ENCODE measurements around the gene CCDC187. TPM values are rescaled to one million over a fixed set of nuclear protein-coding genes. Genes with fewer than 3 reads are reported as not detected.

CCDC187 gene
- total RNA-seq, 1 experiment from 2014 or later, result 0.61 TPM

DNA sequence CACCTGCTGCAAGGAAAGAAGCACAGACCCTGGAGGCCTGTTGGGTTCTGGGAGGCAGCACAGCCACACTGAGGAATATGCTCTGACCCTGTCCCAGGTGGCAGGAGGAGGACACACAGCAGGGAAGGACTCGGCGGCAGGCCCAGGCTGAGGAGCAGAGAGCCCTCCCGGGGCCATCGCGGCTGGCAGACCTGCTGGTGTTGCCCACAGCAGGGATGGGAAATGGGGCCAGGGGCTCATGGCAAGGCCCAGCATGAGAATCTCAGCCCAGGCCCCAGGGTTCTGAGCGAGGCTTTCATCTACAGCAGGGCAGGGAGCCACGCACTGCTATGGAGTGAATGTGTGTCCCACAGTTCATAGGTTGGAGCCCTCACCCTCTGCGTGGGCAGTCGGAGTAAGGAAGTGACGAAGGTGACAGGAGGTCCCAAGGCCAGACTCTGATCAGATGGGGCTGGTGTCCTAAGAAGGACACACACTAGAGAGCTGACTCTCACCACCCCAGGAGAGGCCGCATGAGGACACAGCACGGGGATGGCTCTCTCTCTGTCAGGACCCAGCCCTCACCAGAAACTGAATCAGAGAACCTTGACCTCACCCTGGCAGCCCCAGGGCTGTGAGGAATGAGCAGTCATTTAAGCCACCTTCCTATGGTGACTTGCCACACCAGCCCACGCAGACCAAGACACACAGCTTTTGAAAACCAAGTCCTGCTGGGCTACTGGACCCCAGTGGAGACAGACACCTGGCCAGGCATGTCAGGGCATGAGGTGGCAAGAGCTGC lies 13.2 kb upstream of the CCDC187 start:
- in situ Hi-C loops (cut with HindIII; ENCODE audit: low sequenced_read_pairs), result no loop called here
- no peak for DNase-seq (ENCODE audit: low spot score)

DNA sequence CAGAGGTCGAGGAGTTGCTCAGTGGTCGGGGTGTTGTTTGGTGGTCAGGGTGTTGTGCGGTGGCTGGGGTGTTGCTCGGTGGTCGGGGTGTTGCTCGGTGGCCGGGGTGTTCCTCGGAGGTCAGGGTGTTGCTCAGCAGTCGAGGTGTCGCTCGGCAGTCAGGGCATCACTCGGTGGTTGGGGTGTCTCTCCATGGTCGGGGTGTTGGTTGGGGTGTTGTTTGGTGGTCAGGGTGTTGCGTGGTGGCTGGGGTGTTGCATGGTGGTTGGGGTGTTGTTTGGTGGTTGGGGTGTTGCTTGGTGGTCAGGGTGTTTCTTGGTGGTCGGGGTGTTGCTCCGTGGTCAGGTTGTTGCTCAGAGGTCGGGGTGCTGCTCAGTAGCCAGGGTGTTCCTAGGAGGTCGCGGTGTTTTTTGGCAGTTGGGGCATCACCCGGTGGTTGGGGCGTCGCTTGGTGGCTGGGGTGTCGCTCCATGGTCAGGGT lies 12.4 kb upstream of the CCDC187 start:
- in situ Hi-C loops (cut with HindIII; ENCODE audit: low sequenced_read_pairs), result no loop called here
- DNase-seq (ENCODE audit: low spot score), result no peak

DNA sequence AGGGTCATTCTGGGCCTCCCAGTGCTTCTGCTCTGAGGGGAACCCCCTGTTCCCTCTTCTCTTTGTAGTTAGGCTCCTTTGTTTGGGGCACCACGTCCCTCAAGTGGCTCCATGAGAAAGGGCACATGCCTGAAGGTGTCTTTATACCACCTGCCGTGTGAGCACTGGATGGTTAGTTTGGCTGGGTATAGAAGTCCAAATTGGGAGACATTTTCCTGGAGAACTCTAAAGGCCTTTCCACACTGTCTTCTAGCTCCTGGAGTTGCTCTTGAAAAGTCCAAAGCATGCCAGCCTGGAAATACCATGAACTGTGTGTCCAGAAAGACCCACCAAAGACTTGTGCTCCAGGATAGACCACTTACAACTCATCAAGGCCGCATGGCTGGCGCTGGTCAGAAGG lies 11.1 kb upstream of the CCDC187 start:
- DNase-seq (ENCODE audit: low spot score), result no peak
- in situ Hi-C loops (cut with HindIII; ENCODE audit: low sequenced_read_pairs), result no loop called here

DNA sequence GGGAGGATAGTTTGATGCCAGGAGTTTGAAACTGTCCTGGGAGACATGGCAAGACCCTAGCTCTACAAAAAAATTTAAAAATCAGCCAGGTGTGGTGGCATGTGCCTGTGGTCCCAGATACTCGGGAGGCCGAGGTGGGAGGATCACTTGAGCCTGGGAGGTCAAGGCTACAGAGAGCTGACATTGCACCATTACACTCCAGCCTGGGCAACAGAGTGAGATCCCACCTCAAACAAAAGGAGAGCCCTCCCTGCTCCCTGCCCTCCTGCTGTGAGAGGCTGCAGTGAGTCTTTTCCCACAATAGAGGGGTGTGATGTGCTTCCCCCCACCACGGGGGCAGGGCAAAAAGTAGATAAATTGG lies 10.1 kb upstream of the CCDC187 start:
- in situ Hi-C loops (cut with HindIII; ENCODE audit: low sequenced_read_pairs), result no loop called here
- DNase-seq (ENCODE audit: low spot score), result no peak

DNA sequence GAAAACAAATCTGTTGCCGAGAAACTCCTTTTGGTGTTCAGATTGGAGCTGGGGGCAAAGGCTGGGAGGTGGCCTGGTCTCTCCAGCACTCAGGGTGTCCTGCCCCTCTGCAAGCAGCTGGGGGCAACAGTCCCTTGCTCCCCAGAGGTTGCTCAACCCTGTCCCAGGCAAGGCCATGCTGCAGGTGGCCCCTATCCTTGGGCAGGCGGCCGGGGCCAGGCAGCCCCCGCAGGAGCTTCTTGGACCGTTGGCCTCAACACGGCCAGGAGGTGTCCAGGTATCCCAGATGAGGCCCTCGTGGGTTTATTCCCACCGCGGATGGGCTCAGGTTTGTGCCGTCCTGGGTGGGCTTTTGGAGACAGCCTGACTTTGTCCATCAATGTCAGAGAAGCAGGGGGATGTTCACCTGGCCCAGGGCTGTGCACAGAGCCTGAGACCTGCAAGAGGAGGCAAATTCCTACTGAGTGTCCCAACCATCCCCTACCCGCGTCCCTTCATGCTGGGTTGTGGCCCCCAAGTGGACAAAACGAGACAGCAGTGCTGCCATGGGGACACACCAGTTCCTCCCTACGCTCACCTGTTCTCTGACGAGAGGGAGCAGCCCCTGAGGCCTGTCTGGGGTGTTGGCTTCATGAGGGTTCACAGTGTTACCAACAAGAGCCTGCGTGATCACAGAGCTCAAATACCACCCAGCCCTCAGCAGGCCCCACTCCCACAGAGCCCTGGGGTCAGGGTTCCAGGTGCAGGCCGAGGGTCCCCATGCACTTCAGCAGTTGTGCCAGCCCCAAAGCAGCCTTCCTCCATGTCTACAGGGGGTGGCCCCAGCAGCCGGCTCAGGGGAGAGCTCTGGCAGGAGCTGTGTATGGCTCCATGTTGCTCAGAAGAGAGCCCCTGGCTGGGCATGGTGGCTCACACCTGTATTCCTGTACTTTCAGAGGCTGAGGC lies 9.5 kb upstream of the CCDC187 start:
- in situ Hi-C loops (cut with HindIII; ENCODE audit: low sequenced_read_pairs), result no loop called here
- DNase-seq (ENCODE audit: low spot score), result no peak

DNA sequence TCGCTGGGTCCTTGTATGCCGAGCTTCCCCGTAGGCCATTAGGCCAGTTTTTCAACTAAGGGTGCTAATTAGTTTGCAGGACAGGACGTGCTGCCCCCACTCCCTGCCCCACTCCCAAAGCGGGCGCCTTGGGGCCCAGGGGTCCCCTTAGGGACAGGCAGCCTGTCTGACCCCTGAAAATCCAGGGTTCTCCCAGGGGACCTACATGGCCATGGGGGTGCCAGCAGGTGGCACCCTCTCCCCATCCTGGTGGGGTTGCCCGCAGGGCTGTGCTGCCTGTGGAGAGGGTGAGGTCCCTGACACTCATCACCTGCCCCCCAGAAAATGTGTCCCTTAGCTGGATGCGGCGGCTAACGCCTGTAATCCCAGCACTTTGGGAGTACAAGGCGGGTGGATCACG lies 8.5 kb upstream of the CCDC187 start:
- no peak for DNase-seq (ENCODE audit: low spot score)
- in situ Hi-C loops (cut with HindIII; ENCODE audit: low sequenced_read_pairs), result no loop called here

DNA sequence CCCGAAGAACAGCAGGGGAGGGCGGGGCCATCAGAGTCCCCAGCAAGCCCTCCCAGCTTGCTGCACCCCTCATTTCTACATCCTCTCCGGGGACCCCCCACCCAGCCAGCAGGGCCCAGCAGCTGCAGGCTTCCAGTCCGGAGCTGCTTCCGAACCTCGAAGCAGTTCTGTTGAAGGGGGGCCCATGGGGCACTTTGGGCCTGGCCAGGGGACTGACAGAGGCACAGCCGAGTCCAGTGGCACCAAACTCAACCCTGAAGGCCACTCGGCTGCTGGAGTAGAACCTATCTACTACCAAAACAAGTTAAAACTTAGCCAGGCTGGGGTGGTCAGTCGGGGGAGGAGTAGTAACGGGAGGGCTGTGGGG lies 8.1 kb upstream of the CCDC187 start:
- in situ Hi-C loops (cut with HindIII; ENCODE audit: low sequenced_read_pairs), result no loop called here
- DNase-seq (ENCODE audit: low spot score), result no peak

DNA sequence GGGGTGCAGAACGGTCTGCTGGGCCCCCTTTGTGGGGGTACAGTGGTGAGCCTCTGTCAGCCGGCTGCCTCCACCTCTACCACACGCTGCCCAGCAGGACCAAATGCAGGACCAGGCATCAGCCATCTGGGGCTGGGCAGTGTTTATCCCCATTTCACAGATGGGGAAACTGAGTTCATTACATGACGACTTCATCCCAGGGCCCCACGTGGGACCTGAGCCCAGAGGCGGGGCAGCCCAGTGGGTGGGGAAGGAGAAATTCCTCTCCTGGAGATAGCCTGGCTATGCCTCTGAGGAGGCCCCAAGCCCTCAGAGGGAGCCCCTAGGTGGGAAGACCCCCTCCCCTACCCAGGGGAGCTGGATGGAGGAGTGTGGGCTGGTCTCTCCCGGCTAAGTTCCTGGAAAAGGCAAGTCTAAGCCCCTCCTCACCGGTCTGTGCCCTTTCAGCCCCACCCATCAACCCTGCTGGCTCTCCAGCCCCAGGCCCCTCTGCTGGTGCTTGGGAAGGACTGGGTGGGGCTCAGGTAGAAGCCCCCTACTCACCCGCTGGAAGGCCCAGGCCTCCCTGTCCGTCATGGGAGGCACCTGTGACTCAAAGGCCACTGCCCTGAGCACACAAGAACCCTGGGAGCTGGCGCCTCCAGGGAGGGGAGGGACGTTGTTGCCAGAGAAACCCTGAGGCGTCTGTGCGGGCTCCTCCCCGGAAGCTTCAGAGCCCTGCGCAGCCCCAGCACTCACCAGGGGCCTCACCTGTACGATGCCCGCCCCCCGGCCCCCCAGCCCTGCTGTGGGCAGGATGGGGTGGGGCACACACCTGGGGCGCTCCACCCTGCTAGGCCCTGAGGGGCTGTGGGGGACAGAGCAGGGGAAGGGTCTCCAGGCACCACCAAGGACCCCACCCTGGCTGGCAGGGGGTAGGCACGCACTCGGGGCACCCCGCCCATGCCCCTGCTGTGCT lies 7.4 kb upstream of the CCDC187 start:
- in situ Hi-C loops (cut with HindIII; ENCODE audit: low sequenced_read_pairs), result no loop called here
- DNase-seq (ENCODE audit: low spot score), result no peak

DNA sequence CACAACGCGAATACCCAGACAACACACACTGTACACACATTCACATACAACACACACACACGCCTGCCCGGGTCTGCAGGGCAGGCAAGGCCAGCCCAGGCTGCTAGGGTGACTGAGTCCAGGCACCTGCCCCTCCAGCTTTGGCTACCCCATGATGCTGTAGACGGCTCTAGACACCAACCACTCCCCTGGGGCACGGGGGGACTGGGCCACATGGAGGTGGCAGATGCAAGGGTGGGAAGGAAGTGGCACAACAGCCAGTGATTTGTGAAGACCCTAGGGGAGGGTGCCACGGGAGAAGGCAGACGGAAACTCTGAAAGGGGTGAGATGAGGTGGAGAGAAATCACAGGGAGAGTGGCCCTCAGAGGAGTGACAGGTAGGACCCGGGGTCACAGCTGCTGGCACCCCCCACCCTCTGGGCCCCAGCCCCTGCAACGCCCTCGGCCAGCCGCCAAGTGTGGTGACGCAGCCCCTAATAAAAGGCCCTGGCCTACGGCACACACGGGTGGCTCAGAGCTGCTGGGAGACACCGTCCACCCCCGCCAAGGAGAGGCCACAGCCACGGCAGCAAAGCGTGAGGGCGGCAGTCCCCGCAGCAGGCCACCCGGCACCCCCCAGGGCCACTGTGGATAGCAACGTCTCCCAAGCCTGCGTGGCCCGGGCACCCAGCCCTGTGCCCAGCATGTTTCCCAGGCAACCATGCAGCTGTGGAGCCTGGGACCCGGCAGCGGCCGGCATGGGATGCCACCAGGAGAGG lies 6.6 kb upstream of the CCDC187 start:
- DNase-seq (ENCODE audit: low spot score), result no peak
- in situ Hi-C loops (cut with HindIII; ENCODE audit: low sequenced_read_pairs), result no loop called here

DNA sequence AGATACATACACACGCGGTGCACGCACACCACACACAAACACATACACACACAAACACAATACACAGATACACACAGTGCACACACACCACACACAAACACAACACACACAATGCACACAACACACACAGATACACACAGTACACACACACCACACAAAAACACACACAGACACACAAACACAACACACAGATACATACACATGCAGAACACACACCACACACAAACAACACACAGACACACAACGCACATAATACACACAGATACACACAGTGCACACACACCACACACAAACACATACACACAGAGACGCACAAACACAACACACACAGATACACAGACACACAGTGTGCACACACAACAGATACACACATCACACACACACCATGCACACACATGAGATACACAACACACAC lies 5.9 kb upstream of the CCDC187 start:
- in situ Hi-C loops (cut with HindIII; ENCODE audit: low sequenced_read_pairs), result no loop called here
- DNase-seq (ENCODE audit: low spot score), result no peak

DNA sequence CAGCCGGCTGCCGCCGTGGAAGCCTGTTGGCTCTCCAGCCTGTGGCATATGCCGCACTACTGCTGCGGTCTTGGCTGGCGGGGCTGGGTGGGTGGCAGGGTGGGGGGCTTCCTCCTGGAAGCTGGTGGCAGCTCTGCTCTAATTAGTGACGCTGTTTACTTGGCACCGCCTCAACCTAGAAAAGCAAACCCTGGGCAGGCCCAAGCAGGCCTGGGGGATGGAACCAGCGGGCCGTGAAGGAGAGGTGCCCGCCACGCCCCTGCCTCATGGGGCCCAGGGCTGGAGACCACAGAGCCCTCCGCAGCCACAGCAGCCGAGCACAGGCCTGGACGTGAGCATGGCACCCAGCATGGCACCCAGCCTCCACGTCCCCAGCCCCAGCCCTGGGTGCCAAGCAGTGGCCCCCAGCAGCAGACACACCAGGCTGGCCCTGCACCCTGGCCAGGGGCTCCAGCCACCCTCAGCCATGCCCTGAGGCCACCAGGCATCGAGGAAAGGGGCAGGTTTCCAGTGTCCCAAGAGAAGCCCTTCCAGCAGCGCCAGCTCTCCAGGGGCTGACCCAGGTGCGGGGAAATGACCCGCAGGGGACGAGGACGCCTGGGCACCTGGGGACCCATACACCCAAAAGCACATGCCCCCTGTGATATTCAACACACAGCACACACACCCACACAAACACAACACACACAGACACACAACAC lies 5.4 kb upstream of the CCDC187 start:
- in situ Hi-C loops (cut with HindIII; ENCODE audit: low sequenced_read_pairs), result no loop called here
- DNase-seq (ENCODE audit: low spot score), result no peak

DNA sequence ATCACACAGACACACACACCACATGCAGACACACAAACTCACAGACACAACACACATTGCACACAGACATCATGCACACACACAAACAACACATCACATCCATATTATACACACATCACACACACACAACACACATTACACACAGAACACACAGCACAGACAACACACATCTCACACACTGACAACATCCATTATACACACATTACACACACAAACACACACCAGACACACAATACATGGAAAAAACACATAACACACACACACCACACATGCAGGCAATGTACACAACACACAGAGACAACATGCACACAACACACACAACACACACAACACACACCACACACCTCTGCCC lies 4.8 kb upstream of the CCDC187 start:
- in situ Hi-C loops (cut with HindIII; ENCODE audit: low sequenced_read_pairs), result no loop called here

DNA sequence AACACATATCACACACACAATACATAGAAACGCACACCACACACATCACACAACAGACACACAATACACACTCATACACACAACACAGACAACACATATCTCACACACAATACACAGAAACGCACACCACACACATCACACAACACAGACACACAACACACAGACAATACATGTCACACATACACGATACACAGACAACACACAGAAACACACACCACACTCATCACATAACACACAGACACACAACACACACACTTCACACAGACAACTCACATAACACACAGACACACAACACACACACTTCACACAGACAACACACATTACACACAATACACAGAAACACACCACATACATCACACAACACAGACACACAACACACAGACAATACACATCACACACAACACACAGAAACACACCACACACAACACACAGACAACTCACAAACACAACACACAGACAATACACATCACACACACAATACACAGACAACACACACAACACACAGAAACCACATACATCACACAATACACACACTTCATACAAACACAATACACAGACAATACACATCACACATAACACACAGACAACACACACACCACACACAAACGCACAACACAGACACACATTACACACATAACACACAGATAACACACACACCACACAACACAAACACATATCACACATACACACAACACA lies 4.3 kb upstream of the CCDC187 start:
- in situ Hi-C loops (cut with HindIII; ENCODE audit: low sequenced_read_pairs), result no loop called here
- no peak for DNase-seq (ENCODE audit: low spot score)

More for the DNA sequence above, 4.8 kb upstream of the CCDC187 start:
- no peak for DNase-seq (ENCODE audit: low spot score)

DNA sequence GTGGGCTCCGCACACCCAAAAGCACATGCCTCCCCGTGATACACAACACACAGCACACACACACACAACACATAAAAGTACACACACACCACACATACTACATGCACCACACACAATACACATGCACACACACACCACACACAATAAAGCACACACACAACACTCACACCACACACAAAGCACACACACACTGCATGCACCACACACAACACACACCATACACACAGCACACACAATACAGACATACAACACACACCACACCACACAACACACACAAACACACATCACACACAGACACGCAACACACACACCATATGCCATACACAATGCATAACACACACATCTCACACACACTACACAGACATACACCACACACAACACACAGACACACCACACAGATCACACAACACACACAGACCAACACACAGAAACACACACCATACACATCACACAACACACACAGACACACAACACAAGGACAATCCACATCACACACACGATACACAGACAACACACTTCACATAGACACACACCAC lies 3.4 kb upstream of the CCDC187 start:
- in situ Hi-C loops (cut with HindIII; ENCODE audit: low sequenced_read_pairs), result no loop called here
- DNase-seq (ENCODE audit: low spot score), result no peak

DNA sequence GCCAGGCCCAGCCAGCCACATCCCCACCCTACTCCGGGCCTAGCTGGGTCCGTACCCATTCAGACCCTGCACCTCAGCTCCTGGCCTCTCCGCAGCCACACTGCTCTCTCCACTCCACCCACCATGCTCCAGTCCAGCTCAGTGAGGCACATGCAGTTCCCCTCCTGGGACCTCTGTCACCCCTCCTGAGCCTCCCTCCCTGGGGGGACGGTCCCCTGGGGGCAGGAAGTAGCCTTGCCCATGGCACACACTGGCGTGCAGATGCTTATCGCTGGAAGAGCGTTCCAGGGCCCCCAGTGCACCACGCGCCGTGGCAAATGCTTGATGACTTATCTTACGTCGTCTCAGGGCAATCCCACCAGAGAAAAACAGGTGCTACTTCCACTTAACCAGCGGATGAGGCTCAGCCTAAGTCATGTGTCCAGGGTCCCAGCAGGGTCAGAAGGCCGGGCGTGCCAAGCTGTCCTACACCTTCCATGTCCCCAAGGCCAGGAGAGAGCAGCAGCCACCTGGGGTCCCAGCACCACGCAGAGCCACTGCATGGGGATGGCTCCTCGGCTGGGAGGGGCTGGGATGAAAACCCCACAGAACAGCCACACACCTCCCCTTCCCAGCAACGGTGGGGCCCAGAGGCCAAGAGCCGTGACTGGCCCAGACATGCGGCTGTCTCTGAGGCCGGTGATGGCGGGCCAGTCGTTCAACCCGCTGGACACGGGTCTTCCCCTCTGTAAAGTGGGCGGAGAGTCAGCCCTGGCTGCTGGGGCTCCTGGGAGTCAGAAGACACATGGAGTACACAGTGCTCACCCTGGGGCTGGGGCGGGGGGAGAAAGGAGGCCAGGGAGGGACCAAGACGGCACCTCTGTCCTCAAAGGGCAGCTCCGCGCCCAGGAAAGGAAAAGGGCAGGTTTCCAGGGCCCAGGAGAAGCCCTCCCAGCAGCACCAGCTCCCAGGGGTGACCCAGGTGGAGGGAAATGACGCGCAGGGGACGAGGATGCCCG lies 2.6 kb upstream of the CCDC187 start:
- no peak for DNase-seq (ENCODE audit: low spot score)
- in situ Hi-C loops (cut with HindIII; ENCODE audit: low sequenced_read_pairs), result no loop called here

DNA sequence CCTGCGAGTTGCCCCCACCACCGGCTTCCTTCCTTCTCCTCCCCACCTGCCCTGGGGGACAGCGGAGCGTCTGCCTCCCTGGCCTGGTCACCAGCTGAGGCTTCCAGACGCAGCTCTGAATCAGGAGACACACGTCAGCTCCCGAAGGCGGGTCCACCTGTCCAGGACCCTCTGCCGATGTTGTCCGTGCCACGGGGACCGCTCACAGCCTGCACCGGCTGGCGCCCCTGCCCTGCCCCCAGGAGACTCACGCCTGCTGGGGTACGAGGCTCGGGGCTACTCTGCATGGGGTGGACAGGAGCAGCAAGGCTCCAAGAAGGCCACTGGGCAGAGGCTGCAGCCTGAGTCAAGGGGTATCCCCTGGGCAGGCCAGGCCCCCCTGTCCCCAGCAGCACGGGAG lies 1.9 kb upstream of the CCDC187 start:
- DNase-seq (ENCODE audit: low spot score), result no peak
- in situ Hi-C loops (cut with HindIII; ENCODE audit: low sequenced_read_pairs), result no loop called here

Data from G401 (cell line).